Spleen (tissue), 11 donors: ENCODE data around the gene EXOC4. TPM values are rescaled to one million over a fixed set of nuclear protein-coding genes. Genes with fewer than 3 reads are reported as not detected.
"Not testable (repeated sequence)": the region's sequence is repeated elsewhere in the genome, so short reads cannot be mapped to it uniquely, and the experiment has no call there.

Experiments used
- DNase-seq: peaks from one replicate; pipeline ENCODE4 v3.0.0-alpha.2; 2020
- H3K27ac ChIP-seq, 8 donors: fragments of 200-600 bp; sonication (generic) in 7 of 8; 1 replicate in 4 of 8; 2 replicates in 4 of 8; pipeline versions ENCODE4 v1.5.0 to v1.8.0; 2016 to 2021; ENCODE audit warnings: inconsistent platforms in 4 of 8, mild to moderate bottlenecking in 4 of 8, moderate library complexity in 1 of 8
- H3K27me3 ChIP-seq, 7 donors: fragments of 200-600 bp; sonication (generic) in 6 of 7; replicated peaks in 1 of 7; 1 replicate in 4 of 7; 2 replicates in 3 of 7; pipeline versions ENCODE4 v1.5.0 to v1.8.0; 2016 to 2021; ENCODE audit warnings: inconsistent platforms in 3 of 7, mild to moderate bottlenecking in 1 of 7
- H3K36me3 ChIP-seq, 6 donors: fragments of 200-600 bp; sonication (generic) in 5 of 6; 1 replicate in 4 of 6; 2 replicates in 2 of 6; pipeline versions ENCODE4 v1.5.0 to v1.8.0; 2016 to 2021; ENCODE audit warnings: inconsistent platforms in 2 of 6
- H3K4me1 ChIP-seq, 6 donors: fragments of 200-600 bp; sonication (generic) in 5 of 6; 1 replicate in 3 of 6; 2 replicates in 3 of 6; pipeline versions ENCODE4 v1.5.0 to v1.8.0; 2016 to 2021; ENCODE audit warnings: inconsistent platforms in 3 of 6
- H3K4me3 ChIP-seq, 8 donors: fragments of 200-600 bp; sonication (generic) in 7 of 8; 1 replicate in 4 of 8; 2 replicates in 4 of 8; pipeline versions ENCODE4 v1.5.0 to v1.8.0; 2016 to 2021; ENCODE audit warnings: inconsistent platforms in 4 of 8, mild to moderate bottlenecking in 4 of 8, moderate library complexity in 2 of 8
- H3K9me3 ChIP-seq, 8 donors: fragments of 200-600 bp; sonication (generic) in 7 of 8; 1 replicate in 4 of 8; 2 replicates in 4 of 8; pipeline versions ENCODE4 v1.5.0 to v1.8.0; 2016 to 2021; ENCODE audit warnings: inconsistent platforms in 4 of 8
- POLR2A ChIP-seq, 3 donors: fragments of 450-650 bp; IDR thresholded peaks; one replicate each; pipeline ENCODE4 v1.5.1; 2017; ENCODE audit warnings: antibody characterized with exemption in 3 of 3, mild to moderate bottlenecking in 1 of 3
- POLR2AphosphoS5 ChIP-seq, 3 donors: sonication (generic); formaldehyde crosslinking; IDR thresholded peaks; one replicate each; pipeline ENCODE4 v1.5.1; 2017; ENCODE audit warnings: antibody characterized with exemption in 3 of 3
- WGBS, 5 donors: extraction: QIAGEN DNeasy Blood & Tissue Kit in 3 of 5; methylation state at CpG; one replicate each; pipeline versions ENCODE4 v1.1.5 to v1.1.7; 2013 to 2018; 5-methylcytosine and 5-hydroxymethylcytosine counted together
- intact Hi-C: fragments of 100-400 bp; cut with DNase I; formaldehyde crosslinking; loops from one replicate; pipeline ENCODE4 v1.15.0; 2023; ENCODE audit warnings: low total_unique reads
- polyA plus RNA-seq, 3 donors: library from polyadenylated mRNA; stranded (reverse); fragments of 200-250 nt; gene quantifications; one replicate each; pipeline ENCODE4 v1.2.1, GENCODE V29; 2013
- total RNA-seq, 7 donors: library from RNA; depleted of rRNA in 3 of 7; stranded (reverse); fragments of >200 nt in 3 of 7; fragmentation: NEBNext Ultra II Directional in 4 of 7; extraction: Animal tissue kit (Norgen Biotek cat#: 25700) in 4 of 7; gene quantifications; one replicate each; pipeline versions ENCODE4 v1.1.0 to v1.2.1, GENCODE V29; 2016 to 2021
- TF ChIP-seq, protein P1 (sequence below), 11 experiments: fragments of 200-600 bp in 7 of 11; fragments of 450-650 bp in 4 of 11; sonication (generic) in 4 of 11; IDR thresholded peaks in 8 of 11; conservative IDR thresholded peaks in 3 of 11; 1 replicate in 7 of 11; 2 replicates in 4 of 11; pipeline versions ENCODE4 v1.4.0 to v1.8.0; 2016 to 2021; ENCODE audit warnings: antibody characterized with exemption in 11 of 11, inconsistent platforms in 4 of 11, mild to moderate bottlenecking in 1 of 11
- donor health status: healthy with polysubstance abuse.
- donor health status: DM: no; HTN: no; CAD: no; lungs with moderate emphysema.
- donor health status: DM: no; HTN: no; CAD: no.
- donor health status: Bipolar disorder and iron deficiency.
- donor health status: healthy.
- donor health status: DM: no; HTN: no; CAD: no.
- donor health status: DM: yes; HTN: yes; CAD: no.

The EXOC4 gene
- total and polyA plus RNA-seq, 10 donors: 14.1 to 138 (median 102) TPM

DNA sequence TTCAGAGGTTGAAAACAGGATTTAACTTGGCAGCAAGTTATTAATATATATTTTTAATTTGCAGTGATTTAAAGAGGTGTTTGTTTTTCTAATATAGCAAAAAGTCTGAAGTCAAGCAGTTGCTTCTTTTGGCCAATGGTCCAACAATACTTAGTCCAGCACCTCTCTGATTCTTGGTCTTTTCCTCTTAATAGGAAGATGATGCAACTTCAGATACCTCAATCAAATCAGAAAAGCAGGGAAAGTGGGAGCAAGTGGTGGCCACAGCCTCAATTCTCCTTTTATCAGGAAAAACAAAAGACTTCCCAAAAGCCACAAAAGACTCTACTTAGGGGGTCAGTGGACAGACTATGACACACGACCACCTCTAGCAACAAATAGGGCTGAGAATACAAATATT, 740.7 kb downstream of the EXOC4 start:
- Histone ChIP-seq H3K9me3 (no peaks in the 10 kb centered on the region), H3K36me3 (peaks cover 0 to 14% (median 3%) of the 10 kb centered on the region in 6 donors), H3K27ac (no peak overlapping the region), H3K4me1 (no peaks in the 10 kb centered on the region), H3K27me3 (no peaks in the 10 kb centered on the region), H3K4me3 (no peak overlapping the region)
- WGBS, 5 donors: 71 to 96% (median 83%) methylated on average over 1 of the region's 1 CpG
- intact Hi-C loops: no loop called here
- TF ChIP-seq POLR2AphosphoS5 (IDR thresholded peaks at IDR 0.05) (no peak), POLR2A (IDR thresholded peaks at IDR 0.05) (no peak)
- TF ChIP-seq, protein P1, sequence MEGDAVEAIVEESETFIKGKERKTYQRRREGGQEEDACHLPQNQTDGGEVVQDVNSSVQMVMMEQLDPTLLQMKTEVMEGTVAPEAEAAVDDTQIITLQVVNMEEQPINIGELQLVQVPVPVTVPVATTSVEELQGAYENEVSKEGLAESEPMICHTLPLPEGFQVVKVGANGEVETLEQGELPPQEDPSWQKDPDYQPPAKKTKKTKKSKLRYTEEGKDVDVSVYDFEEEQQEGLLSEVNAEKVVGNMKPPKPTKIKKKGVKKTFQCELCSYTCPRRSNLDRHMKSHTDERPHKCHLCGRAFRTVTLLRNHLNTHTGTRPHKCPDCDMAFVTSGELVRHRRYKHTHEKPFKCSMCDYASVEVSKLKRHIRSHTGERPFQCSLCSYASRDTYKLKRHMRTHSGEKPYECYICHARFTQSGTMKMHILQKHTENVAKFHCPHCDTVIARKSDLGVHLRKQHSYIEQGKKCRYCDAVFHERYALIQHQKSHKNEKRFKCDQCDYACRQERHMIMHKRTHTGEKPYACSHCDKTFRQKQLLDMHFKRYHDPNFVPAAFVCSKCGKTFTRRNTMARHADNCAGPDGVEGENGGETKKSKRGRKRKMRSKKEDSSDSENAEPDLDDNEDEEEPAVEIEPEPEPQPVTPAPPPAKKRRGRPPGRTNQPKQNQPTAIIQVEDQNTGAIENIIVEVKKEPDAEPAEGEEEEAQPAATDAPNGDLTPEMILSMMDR (IDR thresholded peaks at IDR 0.05 in 8 of 11, conservative IDR thresholded peaks at IDR 0.05 in 3 of 11): no peak
- DNase-seq: no peak

DNA sequence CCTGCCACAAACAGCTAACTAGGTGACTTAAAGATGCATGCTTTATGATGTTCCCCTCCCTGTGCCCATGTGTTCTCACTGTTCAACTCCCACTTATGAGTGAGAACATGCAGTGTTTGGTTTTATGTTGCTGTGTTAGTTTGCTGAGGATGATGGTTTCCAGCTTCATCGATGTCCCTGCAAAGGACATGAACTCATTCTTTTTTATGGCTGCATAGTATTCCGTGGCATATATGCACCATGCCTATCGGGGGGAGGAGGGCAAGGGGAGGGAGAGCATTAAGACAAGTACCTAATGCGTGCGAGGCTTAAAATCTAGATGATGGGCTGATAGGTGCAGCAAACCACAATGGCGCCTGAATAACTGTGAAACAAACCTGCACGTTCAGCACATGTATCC, 741.2 kb downstream of the EXOC4 start:
- H3K27me3 ChIP-seq, H3K27ac ChIP-seq, DNase-seq, intact Hi-C loops, H3K4me1 ChIP-seq, H3K9me3 ChIP-seq, H3K4me3 ChIP-seq: not testable (repeated sequence)
- 96 to 99% (median 97%) methylated on average over 7 of the region's 7 CpGs for WGBS, 5 donors
- H3K36me3 ChIP-seq: peaks cover 0 to 20% (median 3%) of the 10 kb centered on the region in 6 donors

DNA sequence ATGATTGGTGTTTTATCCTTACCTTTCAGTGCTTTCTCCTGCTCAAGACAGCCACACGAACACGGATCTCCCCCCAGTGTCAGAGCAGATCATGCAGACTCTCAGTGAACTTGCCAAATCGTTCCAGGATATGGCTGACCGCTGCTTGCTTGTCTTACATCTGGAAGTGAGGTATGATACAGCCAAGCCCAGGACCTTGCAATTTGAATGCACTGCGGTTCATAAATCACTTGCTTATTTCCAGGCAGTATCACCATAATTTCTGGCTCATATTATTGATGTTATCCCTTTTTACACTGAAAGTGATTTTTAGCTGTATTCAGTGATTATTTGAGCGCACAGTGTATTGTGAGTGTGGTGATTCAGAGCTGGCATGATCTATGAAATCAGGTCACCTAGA, 744.6 kb downstream of the EXOC4 start:
- H3K27me3 ChIP-seq: no peaks in the 10 kb centered on the region
- TF ChIP-seq POLR2A (IDR thresholded peaks at IDR 0.05) (no peak), POLR2AphosphoS5 (IDR thresholded peaks at IDR 0.05) (no peak)
- TF ChIP-seq, protein P1 (IDR thresholded peaks at IDR 0.05 in 8 of 11, conservative IDR thresholded peaks at IDR 0.05 in 3 of 11): no peak
- DNase-seq: no peak
- no peak overlapping the region for H3K4me3 ChIP-seq
- H3K9me3 ChIP-seq: no peaks in the 10 kb centered on the region
- H3K27ac ChIP-seq: no peak overlapping the region
- intact Hi-C loops: no loop called here
- H3K4me1 ChIP-seq: no peaks in the 10 kb centered on the region
- WGBS, 5 donors: 94 to 99% (median 96%) methylated on average over 6 of the region's 6 CpGs
- H3K36me3 ChIP-seq: peaks cover 0 to 29% (median 3%) of the 10 kb centered on the region in 6 donors

DNA sequence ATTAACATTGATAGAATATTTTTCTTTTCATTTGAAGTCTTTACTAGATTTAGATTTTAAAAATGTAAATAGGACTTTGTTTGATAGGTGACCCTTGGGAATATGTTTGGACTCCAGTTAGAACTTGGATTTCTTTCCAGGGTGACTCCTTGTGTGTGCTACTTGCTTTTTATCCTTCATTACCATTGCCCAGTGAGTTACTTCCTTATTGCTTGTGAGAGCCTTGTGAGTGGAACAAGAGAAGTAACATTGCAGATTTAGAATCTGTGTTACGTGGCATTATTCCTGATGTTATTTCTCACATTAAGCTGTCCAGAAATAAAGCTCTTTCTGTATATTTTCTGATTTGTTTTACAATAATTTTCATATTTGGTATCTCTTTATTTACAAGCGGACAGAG, 746.3 kb downstream of the EXOC4 start:
- DNase-seq: no peak
- Histone ChIP-seq H3K9me3 (no peaks in the 10 kb centered on the region), H3K36me3 (peaks cover 0 to 29% (median 3%) of the 10 kb centered on the region in 6 donors), H3K4me1 (no peaks in the 10 kb centered on the region), H3K27me3 (no peaks in the 10 kb centered on the region), H3K4me3 (no peak overlapping the region), H3K27ac (no peak overlapping the region)
- 97 to 99% (median 98%) methylated on average over 2 of the region's 2 CpGs for WGBS, 5 donors
- intact Hi-C loops: no loop called here
- TF ChIP-seq POLR2AphosphoS5 (IDR thresholded peaks at IDR 0.05) (no peak), POLR2A (IDR thresholded peaks at IDR 0.05) (no peak)
- TF ChIP-seq, protein P1 (IDR thresholded peaks at IDR 0.05 in 8 of 11, conservative IDR thresholded peaks at IDR 0.05 in 3 of 11): no peak
